Nephron progenitor cell (in vitro differentiated cells): ENCODE measurements around the gene ADAMTS16.

Experiments used
- DNase-seq: peaks from one replicate; pipeline ENCODE4 v3.0.0; 2021
- H3K27ac Mint-ChIP-seq: 2 replicates; pipeline ENCODE4 v1.8.0; 2021; ENCODE audit warnings: mild to moderate bottlenecking, moderate library complexity, mixed read lengths
- H3K27me3 Mint-ChIP-seq: 2 replicates; pipeline ENCODE4 v1.8.0; 2021; ENCODE audit warnings: mild to moderate bottlenecking, low read depth, mixed read lengths; ENCODE audit not compliant: poor library complexity
- H3K36me3 Mint-ChIP-seq: 2 replicates; pipeline ENCODE4 v1.8.0; 2021; ENCODE audit warnings: low read depth, mixed read lengths
- H3K4me1 Mint-ChIP-seq: 2 replicates; pipeline ENCODE4 v1.8.0; 2021; ENCODE audit warnings: mixed read lengths
- H3K4me3 Mint-ChIP-seq: 2 replicates; pipeline ENCODE4 v1.8.0; 2021; ENCODE audit warnings: mild to moderate bottlenecking, moderate library complexity, mixed read lengths
- H3K9me3 Mint-ChIP-seq: 2 replicates; pipeline ENCODE4 v1.8.0; 2021; ENCODE audit warnings: mild to moderate bottlenecking, moderate library complexity, mixed read lengths
- CTCF ChIP-seq: fragments of 200-600 bp; sonication (generic); IDR thresholded peaks from 2 replicates; pipeline ENCODE4 v1.5.0; 2021; ENCODE audit warnings: antibody characterized with exemption

ADAMTS16 gene

DNA sequence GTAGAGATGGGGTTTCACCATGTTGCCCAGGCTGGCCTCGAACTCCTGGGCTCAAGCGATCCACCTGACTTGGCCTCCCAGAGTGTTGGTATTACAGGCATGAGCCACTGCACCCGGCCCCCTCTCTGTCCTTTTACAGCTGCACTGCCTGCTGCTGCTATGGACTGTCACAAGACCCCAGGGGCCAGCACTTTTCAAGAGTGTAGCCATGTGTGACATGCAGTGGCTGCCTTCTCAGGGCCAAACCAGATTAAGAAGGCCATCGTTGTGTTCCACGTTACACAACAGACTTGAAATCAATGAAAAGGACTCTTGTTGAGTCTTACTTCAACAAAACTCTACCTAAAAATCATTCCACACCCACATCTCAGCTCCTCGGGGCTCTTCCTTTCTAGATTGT, 203.4 kb downstream of the ADAMTS16 start:
- peaks cover 66% of the 10 kb centered on the region for H3K4me1 Mint-ChIP-seq

GRCh38 chr5:5344051-5344571, 204.0 kb downstream of the ADAMTS16 start:
- no peak for DNase-seq
- peak overlapping the region; percentile 84 for H3K27ac Mint-ChIP-seq
- H3K27me3 Mint-ChIP-seq: peaks cover 10% of the 10 kb centered on the region
- H3K4me1 Mint-ChIP-seq: peaks cover 64% of the 10 kb centered on the region
- no peak for TF ChIP-seq CTCF
- no peak overlapping the region for H3K4me3 Mint-ChIP-seq
- peaks cover 4% of the 10 kb centered on the region for H3K9me3 Mint-ChIP-seq
- no peaks in the 10 kb centered on the region for H3K36me3 Mint-ChIP-seq

More for the DNA sequence above, 203.4 kb downstream of the ADAMTS16 start:
- peaks cover 10% of the 10 kb centered on the region for H3K27me3 Mint-ChIP-seq
- H3K4me3 Mint-ChIP-seq: no peak overlapping the region
- no peaks in the 10 kb centered on the region for H3K36me3 Mint-ChIP-seq
- peaks cover 4% of the 10 kb centered on the region for H3K9me3 Mint-ChIP-seq
- peak; percentile 30 for DNase-seq
- no peak overlapping the region for H3K27ac Mint-ChIP-seq
- TF ChIP-seq CTCF: no peak

GRCh38 chr5:5344606-5345005, 204.5 kb downstream of the ADAMTS16 start:
- DNase-seq: no peak
- Mint-ChIP-seq H3K4me3 (peak overlapping the region; percentile 31), H3K27me3 (peaks cover 13% of the 10 kb centered on the region), H3K9me3 (peaks cover 4% of the 10 kb centered on the region), H3K36me3 (no peaks in the 10 kb centered on the region), H3K27ac (peak overlapping the region; percentile 84), H3K4me1 (peaks cover 64% of the 10 kb centered on the region)
- no peak for TF ChIP-seq CTCF

GRCh38 chr5:5347442-5347841, 207.3 kb downstream of the ADAMTS16 start:
- no peaks in the 10 kb centered on the region for H3K9me3 Mint-ChIP-seq
- H3K36me3 Mint-ChIP-seq: no peaks in the 10 kb centered on the region
- H3K27me3 Mint-ChIP-seq: peaks cover 7% of the 10 kb centered on the region
- peak overlapping the region; percentile 56 for H3K27ac Mint-ChIP-seq
- TF ChIP-seq CTCF: no peak
- no peak overlapping the region for H3K4me3 Mint-ChIP-seq
- H3K4me1 Mint-ChIP-seq: peaks cover 48% of the 10 kb centered on the region
- no peak for DNase-seq

- Mint-ChIP-seq H3K9me3 (no peaks in the 10 kb centered on the region), H3K27ac (no peak overlapping the region), H3K27me3 (peaks cover 7% of the 10 kb centered on the region), H3K4me1 (peaks cover 41% of the 10 kb centered on the region), H3K4me3 (peak overlapping the region; percentile 32), H3K36me3 (no peaks in the 10 kb centered on the region)
- TF ChIP-seq CTCF: no peak
- DNase-seq: no peak
Observed at GRCh38 chr5:5348135-5348534, 208.0 kb downstream of the ADAMTS16 start.

GRCh38 chr5:5348576-5348975, 208.4 kb downstream of the ADAMTS16 start:
- H3K4me3 Mint-ChIP-seq: no peak overlapping the region
- no peak overlapping the region for H3K27ac Mint-ChIP-seq
- no peak for TF ChIP-seq CTCF
- H3K9me3 Mint-ChIP-seq: no peaks in the 10 kb centered on the region
- no peak for DNase-seq
- peaks cover 7% of the 10 kb centered on the region for H3K27me3 Mint-ChIP-seq
- H3K4me1 Mint-ChIP-seq: peaks cover 41% of the 10 kb centered on the region
- no peaks in the 10 kb centered on the region for H3K36me3 Mint-ChIP-seq
